ENCODE measurements around the gene EMILIN2.
"Not testable (repeated sequence)": the region's sequence is repeated elsewhere in the genome, so short reads cannot be mapped to it uniquely, and the experiment has no call there.

Gene EMILIN2

DNA sequence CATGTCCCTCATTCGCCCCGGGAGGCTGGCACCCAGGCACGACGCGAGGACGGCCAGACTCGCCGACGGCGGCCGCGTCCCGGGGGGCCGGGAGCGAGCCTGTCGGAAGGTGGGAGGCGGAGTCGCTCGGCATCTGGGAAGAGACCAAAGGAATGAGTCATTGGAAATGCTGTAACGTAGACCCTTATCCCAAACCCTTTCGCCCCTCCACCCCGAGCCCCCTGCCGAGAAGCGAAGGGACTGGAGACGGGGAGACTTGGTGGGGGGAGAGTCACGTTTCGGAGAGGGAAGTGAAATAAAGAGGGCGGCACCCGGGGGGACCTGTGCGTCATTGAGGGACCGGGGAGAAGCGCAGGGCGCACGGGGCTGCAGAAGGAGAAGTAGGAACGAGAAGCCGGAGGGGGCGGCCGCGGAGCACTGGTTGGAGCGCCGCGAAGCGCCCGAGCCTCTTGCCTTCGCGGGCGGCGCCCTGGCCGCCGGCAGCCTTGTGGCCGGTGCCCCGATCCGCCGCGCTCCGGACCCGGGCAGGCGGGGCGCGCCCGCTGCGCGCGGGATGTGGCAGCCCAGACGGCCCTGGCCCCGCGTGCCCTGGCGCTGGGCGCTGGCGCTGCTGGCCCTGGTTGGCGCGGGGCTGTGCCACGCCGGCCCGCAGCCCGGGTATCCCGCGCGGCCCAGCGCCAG, at the start of gene EMILIN2:
TSS of gene EMILIN2 (plus strand) at position 371 of the 681 bp plus-strand sequence. CDS start at position 554, 183 bp downstream.
- DNase-seq (ENCODE audit: low read depth in 3 of 3) = peak in 1 of 3 experiments; percentile 56

GRCh38 chr18:2797951-2798350, 48.9 kb upstream of the EMILIN2 start:
- no peak for DNase-seq (ENCODE audit: low read depth in 3 of 3)

DNA sequence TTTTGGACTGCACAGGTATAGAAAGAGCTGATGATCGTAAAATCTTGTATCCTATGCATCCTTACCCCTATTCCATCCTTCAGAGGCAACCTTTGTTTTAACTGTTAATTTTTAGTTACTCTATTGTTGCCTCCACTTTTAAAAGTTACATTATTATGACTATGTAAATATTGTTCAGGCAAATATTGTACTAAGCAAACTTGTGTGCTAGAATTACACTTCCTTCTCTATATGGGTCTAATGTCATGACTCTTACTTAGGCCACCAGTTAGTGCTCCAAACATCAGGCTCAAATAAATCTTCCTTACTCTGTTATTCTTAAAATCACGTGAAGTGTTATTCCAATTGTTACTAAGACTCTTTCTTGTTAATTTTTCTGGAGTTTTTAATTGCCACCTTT, 47.4 kb upstream of the EMILIN2 start:
- DNase-seq (ENCODE audit: low read depth in 3 of 3) = no peak

DNA sequence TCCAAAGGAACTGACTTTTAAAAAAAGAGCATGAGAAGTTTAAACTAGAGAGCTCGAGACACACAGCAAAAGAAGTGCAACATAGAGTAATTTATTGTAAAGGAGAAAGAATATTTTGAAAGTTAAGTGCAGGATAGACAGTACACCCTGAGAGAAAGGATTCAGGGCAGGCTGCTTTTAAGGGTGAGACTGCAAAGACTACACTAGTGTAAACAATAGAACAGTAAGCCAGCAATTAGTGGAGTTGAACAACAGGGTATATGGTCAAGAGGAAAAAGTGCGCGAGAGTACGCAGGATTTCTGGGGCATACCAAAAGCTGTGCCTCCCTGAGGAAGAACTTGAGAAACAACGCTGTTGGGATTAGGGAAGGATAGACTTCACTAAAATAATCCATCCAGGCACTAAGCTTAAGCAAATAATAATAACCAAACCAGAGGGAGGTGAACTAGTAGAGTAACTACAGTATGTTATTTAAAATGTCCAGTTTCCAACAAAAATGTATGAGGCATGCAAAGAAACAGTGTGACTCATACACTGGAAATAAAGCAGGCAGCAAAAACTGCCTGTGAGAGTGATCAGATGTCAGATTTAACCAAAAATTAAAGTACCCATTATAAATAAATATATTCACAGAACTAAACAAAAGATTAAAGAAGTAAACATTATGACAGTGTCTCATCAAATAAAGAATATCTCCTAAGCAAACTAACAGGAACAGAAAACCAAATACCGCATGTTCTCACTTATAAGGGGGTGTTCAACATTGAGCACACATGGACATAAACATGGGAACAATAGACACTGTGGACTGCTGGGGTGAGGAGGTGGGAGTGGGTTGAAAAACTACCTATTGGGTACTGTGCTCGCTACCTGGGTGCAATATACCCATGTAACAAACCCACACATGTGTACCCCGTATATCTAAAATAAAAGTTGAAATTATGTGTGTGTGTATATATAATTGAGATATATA, 40.5 kb upstream of the EMILIN2 start:
- DNase-seq (ENCODE audit: low read depth in 3 of 3) = no peak

DNA sequence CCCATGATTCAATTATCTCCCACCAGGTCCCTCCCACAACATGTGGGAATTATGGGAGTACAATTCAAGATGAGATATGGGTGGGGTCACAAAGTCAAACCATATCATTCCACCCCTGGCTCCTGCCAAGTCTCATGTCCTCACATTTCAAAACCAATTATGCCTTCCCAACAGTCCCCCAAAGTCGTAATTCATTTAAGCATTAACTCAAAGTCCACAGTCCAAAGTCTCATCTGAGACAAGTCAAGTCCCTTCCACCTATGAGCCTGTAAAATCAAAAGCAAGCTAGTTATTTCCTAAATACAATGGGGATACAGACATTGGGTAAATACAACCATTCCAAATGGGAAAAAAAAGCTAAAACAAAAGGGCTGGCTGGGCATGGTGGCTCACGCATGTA, 38.2 kb upstream of the EMILIN2 start:
- not testable (repeated sequence) for DNase-seq (ENCODE audit: low read depth in 3 of 3)

DNA sequence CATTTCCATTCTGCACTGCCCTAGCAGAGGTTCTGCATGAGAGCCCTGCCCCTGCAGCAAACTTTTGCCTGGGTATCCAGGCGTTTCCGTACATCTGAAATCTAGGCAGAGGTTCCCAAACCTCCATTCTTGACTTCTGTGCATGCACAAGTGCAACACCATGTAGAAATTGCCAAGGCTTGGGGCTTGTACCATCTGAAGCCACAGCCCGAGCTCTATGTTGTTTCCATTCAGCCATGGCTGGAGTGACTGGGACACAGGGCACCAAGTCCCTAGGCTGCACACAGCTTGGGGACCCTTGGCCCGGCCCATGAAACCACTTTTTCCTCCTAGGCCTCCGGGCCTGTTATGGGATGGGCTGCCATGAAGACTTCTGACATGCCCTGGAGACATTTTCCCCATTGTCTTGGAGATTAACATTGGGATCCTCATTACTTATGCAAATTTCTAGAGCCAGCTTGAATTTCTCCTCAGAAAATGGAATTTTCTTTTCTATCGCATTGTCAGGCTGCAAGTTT, 37.1 kb upstream of the EMILIN2 start:
- not testable (repeated sequence) for DNase-seq (ENCODE audit: low read depth in 3 of 3)

GRCh38 chr18:2811416-2811815, 35.4 kb upstream of the EMILIN2 start:
- DNase-seq (ENCODE audit: low read depth in 3 of 3) = no peak

- DNase-seq (ENCODE audit: low read depth in 3 of 3) = no peak
Observed at GRCh38 chr18:2814928-2815327, 31.9 kb upstream of the EMILIN2 start.

- DNase-seq (ENCODE audit: low read depth in 3 of 3) = no peak
Observed at GRCh38 chr18:2818281-2818680, 28.5 kb upstream of the EMILIN2 start.

- DNase-seq (ENCODE audit: low read depth in 3 of 3) = no peak
Observed at GRCh38 chr18:2821695-2822094, 25.1 kb upstream of the EMILIN2 start.

GRCh38 chr18:2822213-2822921, 24.4 kb upstream of the EMILIN2 start:
- DNase-seq (ENCODE audit: low read depth in 3 of 3) = no peak

- no peak for DNase-seq (ENCODE audit: low read depth in 3 of 3)
Observed at GRCh38 chr18:2823202-2823601, 23.6 kb upstream of the EMILIN2 start.

- DNase-seq (ENCODE audit: low read depth in 3 of 3) = no peak
Observed at GRCh38 chr18:2823966-2824365, 22.8 kb upstream of the EMILIN2 start.

DNA sequence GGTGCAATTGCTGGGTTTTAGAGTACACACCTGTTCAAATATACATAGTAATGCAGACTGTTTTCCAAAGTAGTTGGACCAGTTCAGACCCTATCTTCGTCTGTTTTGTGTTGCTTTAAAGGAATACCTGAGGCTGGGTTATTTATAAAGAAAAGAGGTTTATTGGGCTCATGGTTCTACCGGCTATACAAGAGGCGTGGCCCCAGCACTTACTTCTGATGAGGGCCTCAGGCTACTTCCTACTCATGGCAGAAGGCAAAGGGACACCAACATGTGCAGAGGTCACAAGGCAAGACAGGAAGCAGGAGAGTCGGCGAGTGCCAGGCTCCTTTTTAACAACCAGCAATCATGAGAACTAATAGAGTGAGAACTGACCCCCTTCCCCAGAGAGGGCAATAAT, 21.9 kb upstream of the EMILIN2 start:
- DNase-seq (ENCODE audit: low read depth in 3 of 3) = no peak

DNA sequence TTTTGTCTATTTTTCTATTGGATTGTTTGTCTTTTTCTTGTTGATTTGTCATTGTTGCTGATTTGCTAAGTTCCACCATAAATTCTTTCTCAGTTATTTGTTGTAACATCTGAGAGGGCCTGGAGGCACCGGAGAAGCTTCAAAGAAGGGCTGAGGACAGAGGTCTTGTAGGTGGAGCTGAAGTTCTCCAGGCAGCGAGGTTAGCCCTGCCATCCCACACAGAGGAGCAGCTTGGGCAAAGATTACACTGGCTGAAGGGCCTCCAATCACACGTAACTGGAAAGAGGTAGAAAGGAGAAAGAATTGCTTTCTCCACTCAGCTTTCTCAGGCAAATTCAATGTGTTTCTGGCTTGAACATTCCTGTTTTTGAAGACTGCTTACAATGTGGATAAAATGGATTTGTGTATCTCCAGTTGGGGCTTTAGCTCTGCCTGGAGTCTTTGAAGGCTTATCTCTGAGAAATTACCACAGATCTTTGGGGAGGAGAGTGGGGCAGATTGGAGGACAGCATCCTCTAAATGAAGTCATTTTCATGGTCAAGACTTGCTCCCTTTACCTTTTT, 21.1 kb upstream of the EMILIN2 start:
- DNase-seq (ENCODE audit: low read depth in 3 of 3) = no peak

GRCh38 chr18:2826581-2826980, 20.2 kb upstream of the EMILIN2 start:
- no peak for DNase-seq (ENCODE audit: low read depth in 3 of 3)

- DNase-seq (ENCODE audit: low read depth in 3 of 3) = no peak
Observed at GRCh38 chr18:2827061-2827460, 19.7 kb upstream of the EMILIN2 start.

GRCh38 chr18:2836118-2836517, 10.7 kb upstream of the EMILIN2 start:
- not testable (repeated sequence) for DNase-seq (ENCODE audit: low read depth in 3 of 3)

GRCh38 chr18:2837290-2837689, 9.5 kb upstream of the EMILIN2 start:
- not testable (repeated sequence) for DNase-seq (ENCODE audit: low read depth in 3 of 3)

- DNase-seq (ENCODE audit: low read depth in 3 of 3) = no peak
Observed at GRCh38 chr18:2839202-2839601, 7.6 kb upstream of the EMILIN2 start.

GRCh38 chr18:2840521-2840920, 6.3 kb upstream of the EMILIN2 start:
- no peak for DNase-seq (ENCODE audit: low read depth in 3 of 3)

DNA sequence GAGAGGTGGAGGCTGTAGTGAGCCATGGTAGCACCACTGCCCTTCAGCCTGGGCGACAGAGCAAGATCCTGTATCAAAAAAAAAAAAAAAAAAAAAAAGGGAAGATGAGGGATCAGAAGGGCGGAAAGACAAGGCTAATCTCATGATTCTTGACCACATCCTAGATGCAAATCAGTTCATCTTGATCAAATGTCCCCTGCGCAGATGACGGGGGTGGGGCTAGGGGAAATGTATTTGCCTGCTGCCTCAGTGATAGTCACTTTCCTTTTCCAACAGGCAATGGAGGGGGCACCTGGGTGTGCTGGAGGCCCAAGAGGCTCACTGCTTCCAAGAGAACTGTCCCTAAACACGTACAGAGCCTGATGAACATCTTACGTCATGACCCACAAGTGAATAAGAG, 3.7 kb upstream of the EMILIN2 start:
- DNase-seq (ENCODE audit: low read depth in 3 of 3) = no peak
